Panc1 (cell line): Measurements from ENCODE around the gene SPATA3.

Source experiments
- POLR2AphosphoS5 ChIP-seq: IDR thresholded peaks from 2 replicates; pipeline ENCODE4 v1.6.1; 2012; ENCODE audit warnings: mild to moderate bottlenecking, low read depth, low read length, moderate library complexity
- TCF7L2 ChIP-seq: IDR thresholded peaks from 2 replicates; pipeline ENCODE4 v1.6.1; 2011; ENCODE audit warnings: mild to moderate bottlenecking, low read depth, low read length, inconsistent platforms
- TF ChIP-seq, protein P1 (sequence below): fragments of 450-650 bp; IDR thresholded peaks from 2 replicates; pipeline ENCODE4 v1.5.1; 2017; ENCODE audit warnings: mild to moderate bottlenecking
- TF ChIP-seq, protein P2 (sequence below), 2 experiments: IDR thresholded peaks; 2 replicates each; pipeline ENCODE4 v1.6.1; 2011 to 2012; ENCODE audit warnings: low read depth in 2 of 2, control low read depth in 1 of 2, low read length in 1 of 2, mild to moderate bottlenecking in 1 of 2, moderate library complexity in 1 of 2; ENCODE audit not compliant: insufficient read depth in 1 of 2

DNA sequence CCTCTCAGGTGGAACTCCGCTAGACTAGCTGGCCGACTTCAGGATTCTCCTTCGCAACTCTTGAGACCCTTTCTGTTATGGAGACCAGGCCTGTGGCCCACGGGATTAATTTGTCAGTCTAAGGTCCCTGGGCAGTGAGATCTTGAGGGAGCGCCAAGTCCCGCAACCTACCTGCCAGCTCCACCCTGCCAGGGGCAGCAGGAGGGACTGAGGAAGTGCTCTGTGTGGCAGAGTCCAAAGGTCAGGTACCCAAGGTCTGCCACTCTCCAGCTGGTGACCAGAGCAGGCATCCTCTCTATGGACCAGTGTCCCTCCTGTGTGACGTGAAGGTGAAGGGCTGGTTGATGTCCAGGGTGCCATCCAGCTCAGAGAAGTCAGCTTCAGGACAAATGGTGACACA, 4.3 kb upstream of the SPATA3 start:
- TF ChIP-seq, protein P1, sequence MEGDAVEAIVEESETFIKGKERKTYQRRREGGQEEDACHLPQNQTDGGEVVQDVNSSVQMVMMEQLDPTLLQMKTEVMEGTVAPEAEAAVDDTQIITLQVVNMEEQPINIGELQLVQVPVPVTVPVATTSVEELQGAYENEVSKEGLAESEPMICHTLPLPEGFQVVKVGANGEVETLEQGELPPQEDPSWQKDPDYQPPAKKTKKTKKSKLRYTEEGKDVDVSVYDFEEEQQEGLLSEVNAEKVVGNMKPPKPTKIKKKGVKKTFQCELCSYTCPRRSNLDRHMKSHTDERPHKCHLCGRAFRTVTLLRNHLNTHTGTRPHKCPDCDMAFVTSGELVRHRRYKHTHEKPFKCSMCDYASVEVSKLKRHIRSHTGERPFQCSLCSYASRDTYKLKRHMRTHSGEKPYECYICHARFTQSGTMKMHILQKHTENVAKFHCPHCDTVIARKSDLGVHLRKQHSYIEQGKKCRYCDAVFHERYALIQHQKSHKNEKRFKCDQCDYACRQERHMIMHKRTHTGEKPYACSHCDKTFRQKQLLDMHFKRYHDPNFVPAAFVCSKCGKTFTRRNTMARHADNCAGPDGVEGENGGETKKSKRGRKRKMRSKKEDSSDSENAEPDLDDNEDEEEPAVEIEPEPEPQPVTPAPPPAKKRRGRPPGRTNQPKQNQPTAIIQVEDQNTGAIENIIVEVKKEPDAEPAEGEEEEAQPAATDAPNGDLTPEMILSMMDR, result no peak
- TF ChIP-seq POLR2AphosphoS5, result no peak
- TF ChIP-seq, protein P2, sequence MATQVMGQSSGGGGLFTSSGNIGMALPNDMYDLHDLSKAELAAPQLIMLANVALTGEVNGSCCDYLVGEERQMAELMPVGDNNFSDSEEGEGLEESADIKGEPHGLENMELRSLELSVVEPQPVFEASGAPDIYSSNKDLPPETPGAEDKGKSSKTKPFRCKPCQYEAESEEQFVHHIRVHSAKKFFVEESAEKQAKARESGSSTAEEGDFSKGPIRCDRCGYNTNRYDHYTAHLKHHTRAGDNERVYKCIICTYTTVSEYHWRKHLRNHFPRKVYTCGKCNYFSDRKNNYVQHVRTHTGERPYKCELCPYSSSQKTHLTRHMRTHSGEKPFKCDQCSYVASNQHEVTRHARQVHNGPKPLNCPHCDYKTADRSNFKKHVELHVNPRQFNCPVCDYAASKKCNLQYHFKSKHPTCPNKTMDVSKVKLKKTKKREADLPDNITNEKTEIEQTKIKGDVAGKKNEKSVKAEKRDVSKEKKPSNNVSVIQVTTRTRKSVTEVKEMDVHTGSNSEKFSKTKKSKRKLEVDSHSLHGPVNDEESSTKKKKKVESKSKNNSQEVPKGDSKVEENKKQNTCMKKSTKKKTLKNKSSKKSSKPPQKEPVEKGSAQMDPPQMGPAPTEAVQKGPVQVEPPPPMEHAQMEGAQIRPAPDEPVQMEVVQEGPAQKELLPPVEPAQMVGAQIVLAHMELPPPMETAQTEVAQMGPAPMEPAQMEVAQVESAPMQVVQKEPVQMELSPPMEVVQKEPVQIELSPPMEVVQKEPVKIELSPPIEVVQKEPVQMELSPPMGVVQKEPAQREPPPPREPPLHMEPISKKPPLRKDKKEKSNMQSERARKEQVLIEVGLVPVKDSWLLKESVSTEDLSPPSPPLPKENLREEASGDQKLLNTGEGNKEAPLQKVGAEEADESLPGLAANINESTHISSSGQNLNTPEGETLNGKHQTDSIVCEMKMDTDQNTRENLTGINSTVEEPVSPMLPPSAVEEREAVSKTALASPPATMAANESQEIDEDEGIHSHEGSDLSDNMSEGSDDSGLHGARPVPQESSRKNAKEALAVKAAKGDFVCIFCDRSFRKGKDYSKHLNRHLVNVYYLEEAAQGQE (IDR thresholded peaks at IDR 0.05; ENCODE audit: insufficient read depth in 1 of 2, low read depth in 2 of 2, low read length in 1 of 2), result no peak
- TF ChIP-seq TCF7L2, result no peak
